IMR-90 (cell line): ENCODE measurements around the gene CEP70. TPM values are rescaled to one million over a fixed set of nuclear protein-coding genes. Genes with fewer than 3 reads are reported as not detected.

ENCODE experiments used
- ATAC-seq: fragments of 200-7000 bp; cut with Tn5 transposase; 2 replicates; pipeline ENCODE4 v1.9.1; 2020; ENCODE audit warnings: low read depth, mild to moderate bottlenecking, moderate library complexity
- BruUV-seq: library from RNA; stranded (reverse); fragments of 400-500 nt; replicated peaks from 2 replicates; lab custom pipeline; 2021; lab: Mats Ljungman, UMichigan
- CTCF ChIA-PET: fragments of 300-600 bp; formaldehyde crosslinking; extraction: SDS; loops from one replicate; lab custom pipeline; 2021; ENCODE audit warnings: antibody characterized with exemption; lab: Yijun Ruan, JAX
- POLR2A ChIA-PET: fragments of 300-600 bp; sonication (Branson Sonifier 250); formaldehyde crosslinking; loops from one replicate; lab custom pipeline; 2022; ENCODE audit warnings: antibody characterized with exemption; ENCODE audit not compliant: unreplicated experiment; lab: Charles Lee
- DNase-seq: peaks from one replicate; pipeline ENCODE4 v3.0.0; 2013
- H2AFZ ChIP-seq: replicated peaks from 2 replicates; pipeline ENCODE3; 2013; ENCODE audit warnings: low read length, mild to moderate bottlenecking; ENCODE audit not compliant: poor library complexity
- H2AK5ac ChIP-seq: 2 replicates; pipeline ENCODE4 v1.6.1; 2013; ENCODE audit warnings: low read depth, low read length, inconsistent platforms
- H2AK9ac ChIP-seq: replicated peaks from 2 replicates; pipeline ENCODE3; 2013; ENCODE audit warnings: mild to moderate bottlenecking, low read depth, low read length, moderate library complexity; ENCODE audit not compliant: poor library complexity
- H2BK120ac ChIP-seq: 2 replicates; pipeline ENCODE4 v1.6.1; 2013; ENCODE audit warnings: low read depth, low read length, inconsistent platforms
- H2BK15ac ChIP-seq: 3 replicates; pipeline ENCODE4 v1.6.1; 2013; ENCODE audit warnings: low read depth, low read length, inconsistent platforms
- H2BK20ac ChIP-seq: 2 replicates; pipeline ENCODE4 v1.6.1; 2013; ENCODE audit warnings: low read depth, mild to moderate bottlenecking, inconsistent platforms, low read length, moderate library complexity
- H2BK5ac ChIP-seq: 2 replicates; pipeline ENCODE4 v1.6.1; 2013; ENCODE audit warnings: mild to moderate bottlenecking, low read depth, low read length, inconsistent platforms; ENCODE audit not compliant: poor library complexity, severe bottlenecking
- H3K14ac ChIP-seq: replicated peaks from 2 replicates; pipeline ENCODE4 v1.6.1; 2013; ENCODE audit warnings: low read depth, low read length, inconsistent platforms
- H3K18ac ChIP-seq: 2 replicates; pipeline ENCODE4 v1.6.1; 2013; ENCODE audit warnings: low read depth, low read length, control low read depth
- H3K23ac ChIP-seq: 2 replicates; pipeline ENCODE4 v1.6.1; 2013; ENCODE audit warnings: low read depth, low read length, inconsistent platforms
- H3K27ac ChIP-seq: 2 replicates; pipeline ENCODE4 v1.5.1; 2013; ENCODE audit warnings: mild to moderate bottlenecking, control low read depth, low read length; ENCODE audit not compliant: insufficient read depth
- H3K27me3 ChIP-seq: 2 replicates; pipeline ENCODE4 v1.6.1; 2013; ENCODE audit warnings: low read length; ENCODE audit not compliant: control insufficient read depth, insufficient read depth
- H3K36me3 ChIP-seq: 2 replicates; pipeline ENCODE4 v1.6.1; 2013; ENCODE audit warnings: low read length, mixed read lengths; ENCODE audit not compliant: control insufficient read depth, insufficient read depth
- H3K4ac ChIP-seq: 2 replicates; pipeline ENCODE4 v1.6.1; 2013; ENCODE audit warnings: low read depth, low read length, inconsistent platforms
- H3K4me1 ChIP-seq: 2 replicates; pipeline ENCODE4 v1.6.1; 2013; ENCODE audit warnings: low read length, mixed read lengths; ENCODE audit not compliant: control insufficient read depth, insufficient read depth
- H3K4me2 ChIP-seq: 2 replicates; pipeline ENCODE4 v1.6.1; 2013; ENCODE audit warnings: low read depth, mild to moderate bottlenecking, control low read depth, low read length, moderate library complexity
- H3K4me3 ChIP-seq: 2 replicates; pipeline ENCODE4 v1.5.1; 2013; ENCODE audit warnings: low read depth, mild to moderate bottlenecking, control low read depth, low read length, moderate library complexity; ENCODE audit not compliant: insufficient read depth
- H3K56ac ChIP-seq: 2 replicates; pipeline ENCODE4 v1.6.1; 2013; ENCODE audit warnings: low read length, inconsistent platforms; ENCODE audit not compliant: insufficient read depth; ENCODE audit errors: extremely low read depth
- H3K79me1 ChIP-seq, 2 experiments: 2 replicates each; pipeline ENCODE4 v1.6.1; 2013; ENCODE audit warnings: low read length in 2 of 2, inconsistent platforms in 1 of 2, low read depth in 1 of 2
- H3K9ac ChIP-seq: 2 replicates; pipeline ENCODE4 v1.6.1; 2013; ENCODE audit warnings: low read depth, low read length, control low read depth
- H3K9me1 ChIP-seq: 2 replicates; pipeline ENCODE4 v1.6.1; 2013; ENCODE audit warnings: low read length, inconsistent platforms; ENCODE audit not compliant: insufficient read depth
- H3K9me3 ChIP-seq: 2 replicates; pipeline ENCODE4 v1.6.1; 2013; ENCODE audit warnings: low read length; ENCODE audit not compliant: control insufficient read depth, insufficient read depth
- H4K20me1 ChIP-seq: 2 replicates; pipeline ENCODE4 v1.6.1; 2013; ENCODE audit warnings: low read length, inconsistent platforms; ENCODE audit not compliant: insufficient read depth
- H4K5ac ChIP-seq: 2 replicates; pipeline ENCODE4 v1.6.1; 2013; ENCODE audit warnings: mild to moderate bottlenecking, low read depth, low read length, control low read depth
- H4K8ac ChIP-seq, 2 experiments: 2 replicates each; pipeline ENCODE4 v1.6.1; 2013; ENCODE audit warnings: low read depth in 2 of 2, low read length in 2 of 2, control low read depth in 1 of 2, inconsistent platforms in 1 of 2
- H4K91ac ChIP-seq: 2 replicates; pipeline ENCODE4 v1.6.1; 2013; ENCODE audit warnings: low read depth, low read length, inconsistent platforms; ENCODE audit not compliant: insufficient read depth
- CEBPB ChIP-seq: IDR thresholded peaks from 2 replicates; pipeline ENCODE4 v1.6.1; 2012; ENCODE audit warnings: low read depth, low read length, improper control_type of control experiment
- CTCF ChIP-seq: conservative IDR thresholded peaks from 2 replicates; pipeline ENCODE4 v1.5.1; 2012; ENCODE audit warnings: mild to moderate bottlenecking, low read depth, low read length, improper control_type of control experiment
- MAZ ChIP-seq: IDR thresholded peaks from 2 replicates; pipeline ENCODE4 v1.6.1; 2012; ENCODE audit warnings: low read depth, mild to moderate bottlenecking, low read length, improper control_type of control experiment, moderate library complexity, borderline replicate concordance
- RAD21 ChIP-seq: IDR thresholded peaks from 2 replicates; pipeline ENCODE4 v1.6.1; 2012; ENCODE audit warnings: low read length, improper control_type of control experiment
- USF2 ChIP-seq: fragments of 150-350 bp; IDR thresholded peaks from 2 replicates; pipeline ENCODE4 v1.6.1; 2017; ENCODE audit warnings: mild to moderate bottlenecking, antibody characterized with exemption, low read length, low read depth
- WGBS, 2 experiments: methylation state at CpG; one replicate each; pipeline versions ENCODE4 v1.1.5 to v1.1.7; 2013; ENCODE audit warnings: missing lambda C conversion rate in 2 of 2; ENCODE audit not compliant: insufficient read length in 1 of 2; ENCODE audit errors: extremely low coverage in 2 of 2; 5-methylcytosine and 5-hydroxymethylcytosine counted together
- dilution Hi-C: fragments of 300-500 bp; cut with HindIII; formaldehyde crosslinking; loops from one replicate; pipeline ENCODE4 v1.14.3; 2018; ENCODE audit warnings: low sequenced_read_pairs; ENCODE audit not compliant: unreplicated experiment
- in situ Hi-C: fragments of 300-500 bp; cut with MboI; formaldehyde crosslinking; loops from 3 replicates; pipeline ENCODE4 v1.14.3; 2019; ENCODE audit warnings: low sequenced_read_pairs, inconsistent platforms, mixed read lengths
- intact Hi-C: fragments of 100-400 bp; cut with micrococcal nuclease; formaldehyde crosslinking; loops from 2 replicates; pipeline ENCODE4 v1.10.0; 2022
- polyA plus RNA-seq, 3 experiments: library from polyadenylated mRNA; depleted of rRNA; stranded (reverse); fragments of >200 nt; gene quantifications; 2 replicates each; pipeline ENCODE4 v1.2.3, GENCODE V29; 2012; ENCODE audit warnings: low replicate concordance in 1 of 3
- total RNA-seq: library from RNA; depleted of rRNA; stranded (reverse); fragments of >200 nt; gene quantifications from 2 replicates; pipeline ENCODE4 v1.2.3, GENCODE V29; 2012

CEP70 gene
- total and polyA plus RNA-seq, 2 of the 4 experiments (the other 2 are of a cell fraction) = 4.6 to 11.1 TPM

- no peak for TF ChIP-seq MAZ
- no peak for TF ChIP-seq CEBPB
- TF ChIP-seq RAD21 = no peak
Observed at GRCh38 chr3:138593488-138594149, 441 bp downstream of the CEP70 start (continued).

- no peak overlapping the region for H3K14ac ChIP-seq
- no peak overlapping the region for H3K4me2 ChIP-seq
- H3K9ac ChIP-seq = no peak overlapping the region
- H3K9me3 ChIP-seq = no peaks in the 10 kb centered on the region
- no peak overlapping the region for H2BK120ac ChIP-seq
- ChIA-PET CTCF (interaction anchor here (0.7 kb wide), 1 partner anchor 117 kb away, joined by 3 read pairs; no protein-coding TSS in a partner anchor), POLR2A (no interaction called here)
- no peak overlapping the region for H3K4me3 ChIP-seq
- no peak overlapping the region for H3K4ac ChIP-seq
- H4K91ac ChIP-seq = no peak overlapping the region
- H2BK15ac ChIP-seq = no peak overlapping the region
- H3K23ac ChIP-seq = no peak overlapping the region
- H3K27ac ChIP-seq = no peak overlapping the region
- no peak overlapping the region for H3K56ac ChIP-seq
- no peak overlapping the region for H2BK20ac ChIP-seq
- dilution Hi-C loops = no loop called here
- H3K9me1 ChIP-seq = no peaks in the 10 kb centered on the region
- H2AK9ac ChIP-seq = no peak overlapping the region
- ATAC-seq = no peak
- no CpG with 5 or more reads among the region's 1 CpG for WGBS, 2 experiments
- no peak overlapping the region for H2BK5ac ChIP-seq
- H2AK5ac ChIP-seq = no peak overlapping the region
- in situ Hi-C loops = loop anchor here (25.0 kb wide), 1 partner anchor 746 kb away; the partner anchor contains the start of gene MRPS22
- no peaks in the 10 kb centered on the region for H3K4me1 ChIP-seq
- intact Hi-C loops = loop anchor here (5.0 to 10.0 kb wide), 3 partner anchors 174 to 736 kb away; partner anchors contain the start of gene PIK3CB
- no peaks in the 10 kb centered on the region for H3K36me3 ChIP-seq
- H4K20me1 ChIP-seq = no peaks in the 10 kb centered on the region
- H3K27me3 ChIP-seq = no peaks in the 10 kb centered on the region
- H4K8ac ChIP-seq = no peak overlapping the region
- no peak overlapping the region for H3K18ac ChIP-seq
- H4K5ac ChIP-seq = no peak overlapping the region
- no TSS peak for BruUV-seq
- no peak overlapping the region for H2AFZ ChIP-seq
- no peak for DNase-seq
- no peak for TF ChIP-seq USF2
- TF ChIP-seq CTCF = no peak
- no peak for TF ChIP-seq MAZ
- H3K79me1 ChIP-seq = peaks cover 3 to 14% of the 10 kb centered on the region in 2 experiments; a peak in 3 of 4 replicates
Observed at GRCh38 chr3:138591392-138591791, 2.7 kb downstream of the CEP70 start.
